ENCODE data around the gene WTIP. TPM values are rescaled to one million over a fixed set of nuclear protein-coding genes. Genes with fewer than 3 reads are reported as not detected.

Gene WTIP
- polyA plus RNA-seq, 1 experiment, result 60.9 TPM

DNA sequence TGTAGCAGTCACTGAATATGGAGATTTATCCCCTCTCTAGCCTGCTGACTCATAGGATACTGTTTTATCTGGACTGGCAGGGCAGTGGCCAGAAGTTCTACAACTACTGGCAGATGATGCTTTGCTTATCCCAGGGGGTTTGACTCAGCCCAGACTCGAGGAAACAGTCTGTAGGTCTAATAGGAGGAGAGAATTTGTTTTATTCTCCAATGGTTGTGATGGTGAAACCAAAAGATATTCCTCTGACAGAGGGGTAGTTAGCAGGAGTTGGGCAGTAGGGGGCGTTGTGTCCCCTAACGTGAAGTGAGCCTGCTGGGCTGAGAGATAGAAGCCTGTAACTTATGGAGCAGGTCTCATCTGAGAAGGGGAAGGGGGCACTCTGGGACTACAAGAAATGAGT, 74.9 kb downstream of the WTIP start:
- Histone ChIP-seq H3K4me3 (ENCODE audit: low read depth, low read length) (no peak overlapping the region), H3K36me3 (ENCODE audit: control insufficient read depth, insufficient read depth, low read length) (no peaks in the 10 kb centered on the region), H3K27me3 (ENCODE audit: control insufficient read depth, insufficient read depth, low read length) (0 out of 2 replicates have a peak, but pooled peaks cover 1% of the 10 kb centered on the region)
- ChIA-PET CTCF (interaction anchor here (0.6 to 1.7 kb wide), 3 partner anchors 12 to 165 kb away, joined by 3 read pairs; no protein-coding TSS in a partner anchor), POLR2A (no interaction called here)
- TF ChIP-seq, protein P1, sequence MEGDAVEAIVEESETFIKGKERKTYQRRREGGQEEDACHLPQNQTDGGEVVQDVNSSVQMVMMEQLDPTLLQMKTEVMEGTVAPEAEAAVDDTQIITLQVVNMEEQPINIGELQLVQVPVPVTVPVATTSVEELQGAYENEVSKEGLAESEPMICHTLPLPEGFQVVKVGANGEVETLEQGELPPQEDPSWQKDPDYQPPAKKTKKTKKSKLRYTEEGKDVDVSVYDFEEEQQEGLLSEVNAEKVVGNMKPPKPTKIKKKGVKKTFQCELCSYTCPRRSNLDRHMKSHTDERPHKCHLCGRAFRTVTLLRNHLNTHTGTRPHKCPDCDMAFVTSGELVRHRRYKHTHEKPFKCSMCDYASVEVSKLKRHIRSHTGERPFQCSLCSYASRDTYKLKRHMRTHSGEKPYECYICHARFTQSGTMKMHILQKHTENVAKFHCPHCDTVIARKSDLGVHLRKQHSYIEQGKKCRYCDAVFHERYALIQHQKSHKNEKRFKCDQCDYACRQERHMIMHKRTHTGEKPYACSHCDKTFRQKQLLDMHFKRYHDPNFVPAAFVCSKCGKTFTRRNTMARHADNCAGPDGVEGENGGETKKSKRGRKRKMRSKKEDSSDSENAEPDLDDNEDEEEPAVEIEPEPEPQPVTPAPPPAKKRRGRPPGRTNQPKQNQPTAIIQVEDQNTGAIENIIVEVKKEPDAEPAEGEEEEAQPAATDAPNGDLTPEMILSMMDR (IDR thresholded peaks at IDR 0.05; ENCODE audit: insufficient read depth, low read depth, low read length), result peak; percentile 31
- no peak for DNase-seq (ENCODE audit: low read depth)

DNA sequence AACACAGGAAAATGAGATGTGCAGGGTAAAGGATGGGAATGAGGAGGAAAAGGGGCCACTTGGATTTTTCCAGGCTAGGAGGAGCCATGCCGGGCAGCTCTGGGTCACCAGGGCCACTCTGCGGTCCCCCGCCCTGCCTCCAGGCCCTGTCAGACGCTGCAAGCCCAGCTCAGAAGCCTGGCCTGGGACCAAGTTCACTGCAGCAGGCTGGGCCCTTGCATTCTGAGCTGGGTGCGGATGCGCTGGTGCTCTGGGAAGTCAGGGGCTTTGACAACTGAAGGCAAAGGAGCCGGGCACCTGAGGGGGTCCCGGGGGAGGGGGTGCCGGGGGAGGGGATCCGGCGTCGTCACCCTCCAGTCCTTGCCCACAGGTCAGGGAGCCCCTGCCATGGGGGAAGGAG, 77.5 kb downstream of the WTIP start:
- TF ChIP-seq, protein P1 (IDR thresholded peaks at IDR 0.05; ENCODE audit: insufficient read depth, low read depth, low read length), result no peak
- H3K27me3 ChIP-seq (ENCODE audit: control insufficient read depth, insufficient read depth, low read length), result 0 out of 2 replicates have a peak, but pooled peaks cover 1% of the 10 kb centered on the region
- no peak for DNase-seq (ENCODE audit: low read depth)
- no peaks in the 10 kb centered on the region for H3K36me3 ChIP-seq (ENCODE audit: control insufficient read depth, insufficient read depth, low read length)
- POLR2A ChIA-PET, result no interaction called here
- no peak overlapping the region for H3K4me3 ChIP-seq (ENCODE audit: low read depth, low read length)
- CTCF ChIA-PET, result no interaction called here

DNA sequence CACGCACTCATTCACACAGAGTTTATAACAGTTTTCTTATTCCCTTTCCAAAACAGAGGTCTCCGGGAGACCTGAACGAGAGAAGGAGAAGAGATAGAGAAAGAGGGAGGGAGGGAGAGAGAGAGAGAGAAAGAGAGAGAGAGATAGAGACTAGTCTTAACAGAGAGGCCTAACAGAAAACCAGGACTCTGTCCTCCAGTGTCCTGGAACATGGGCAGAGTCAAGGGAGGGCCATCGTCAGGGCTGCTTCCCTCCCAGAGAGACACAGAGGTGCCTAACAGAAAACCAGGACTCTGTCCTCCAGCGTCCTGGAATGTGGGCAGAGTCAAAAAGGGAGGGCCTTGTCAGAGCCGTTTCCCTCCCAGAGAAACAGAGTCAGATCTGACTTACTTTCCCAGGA, 78.7 kb downstream of the WTIP start:
- H3K4me3 ChIP-seq (ENCODE audit: low read depth, low read length), result no peak overlapping the region
- no peak for DNase-seq (ENCODE audit: low read depth)
- ChIA-PET POLR2A (no interaction called here), CTCF (no interaction called here)
- H3K27me3 ChIP-seq (ENCODE audit: control insufficient read depth, insufficient read depth, low read length), result 0 out of 2 replicates have a peak, but pooled peaks cover 1% of the 10 kb centered on the region
- TF ChIP-seq, protein P1 (IDR thresholded peaks at IDR 0.05; ENCODE audit: insufficient read depth, low read depth, low read length), result no peak
- H3K36me3 ChIP-seq (ENCODE audit: control insufficient read depth, insufficient read depth, low read length), result no peaks in the 10 kb centered on the region

Other genes starting within 250 kb of the WTIP start
- 16.7 and 18.7 TPM in 2 replicates for gene GARRE1, start 227.2 kb upstream of the WTIP start, polyA plus RNA-seq (2011; rRNA removed)
- gene GPI, start 116.6 kb upstream of the WTIP start, polyA plus RNA-seq (2011; rRNA removed), result 159 and 262 TPM in 2 replicates
- gene PDCD2L, start 77.4 kb upstream of the WTIP start, polyA plus RNA-seq (2011; rRNA removed), result 9.2 and 9.3 TPM in 2 replicates
- gene UBA2, start 53.4 kb upstream of the WTIP start, polyA plus RNA-seq (2011; rRNA removed), result 65.6 and 116 TPM in 2 replicates
- gene SCGB2B2, start 195.4 kb downstream of the WTIP start, polyA plus RNA-seq (2011; rRNA removed), result not detected in 2 replicates
- 11.0 and 20.9 TPM in 2 replicates for gene ZNF302, start 195.9 kb downstream of the WTIP start, polyA plus RNA-seq (2011; rRNA removed)